HCT116 (cell line): ENCODE results near the gene NPL. TPM values are rescaled to one million over a fixed set of nuclear protein-coding genes. Genes with fewer than 3 reads are reported as not detected.

Source experiments
- ATAC-seq: fragments of 200-7000 bp; cut with Tn5 transposase; 2 replicates; pipeline ENCODE4 v1.9.1; 2020; ENCODE audit warnings: mild to moderate bottlenecking, moderate library complexity
- BruUV-seq: library from RNA; stranded (reverse); fragments of 400-500 nt; replicated peaks from 2 replicates; lab custom pipeline; 2021; lab: Mats Ljungman, UMichigan
- CTCF ChIA-PET: fragments of 300-600 bp; sonication (Branson Sonifier 250); formaldehyde crosslinking; loops from one replicate; lab custom pipeline; 2021; ENCODE audit warnings: antibody characterized with exemption; lab: Charles Lee
- POLR2A ChIA-PET: fragments of 300-600, 350-600 bp; sonication (Branson Sonifier 250); formaldehyde crosslinking; loops from one replicate; lab custom pipeline; 2021; ENCODE audit warnings: antibody characterized with exemption; lab: Charles Lee
- RAD21 ChIA-PET, 2 experiments: fragments of 300-600 bp; sonication (Branson Sonifier 250); formaldehyde crosslinking; loops; one replicate each; lab custom pipeline; 2023; ENCODE audit warnings: low total read pairs in 2 of 2; ENCODE audit not compliant: uncharacterized antibody in 2 of 2, unreplicated experiment in 2 of 2, low non-redundant PET in 1 of 2; lab: Charles Lee
- DNase-seq: peaks from one replicate; pipeline ENCODE4 v3.0.0-alpha.2; 2010; ENCODE audit warnings: low read depth, low spot score
- H2AFZ ChIP-seq: fragments of 200-600 bp; shearing (Covaris generic), sonication (generic); 2 replicates; pipeline ENCODE4 v1.6.1; 2017; ENCODE audit warnings: low read depth, mixed run types, mixed read lengths, antibody characterized with exemption, low read length; ENCODE audit not compliant: poor library complexity, severe bottlenecking
- H3K27ac ChIP-seq: 2 replicates; pipeline ENCODE4 v1.5.1; 2012; ENCODE audit warnings: low read depth, low read length
- H3K27me3 ChIP-seq: fragments of 200-600 bp; sonication (generic); 2 replicates; pipeline ENCODE4 v1.6.1; 2016; ENCODE audit warnings: mixed run types, low read length, mixed read lengths; ENCODE audit not compliant: insufficient read depth
- H3K36me3 ChIP-seq, 2 experiments: fragments of 200-500 bp in 1 of 2; fragments of 200-600 bp in 1 of 2; sonication (Bioruptor generic) in 1 of 2; sonication (generic) in 1 of 2; 2 replicates each; pipeline versions ENCODE4 v1.5.1 to v1.6.1; 2014 to 2016; ENCODE audit warnings: low read length in 2 of 2, inconsistent platforms in 1 of 2, mixed read lengths in 1 of 2, mixed run types in 1 of 2; ENCODE audit not compliant: insufficient read depth in 2 of 2, control insufficient read depth in 1 of 2
- H3K4me1 ChIP-seq, 2 experiments: fragments of 200-600 bp in 1 of 2; sonication (generic) in 1 of 2; 2 replicates each; pipeline versions ENCODE4 v1.5.1 to v1.6.1; 2012 to 2017; ENCODE audit warnings: low read length in 2 of 2, inconsistent platforms in 1 of 2, mild to moderate bottlenecking in 1 of 2, mixed read lengths in 1 of 2, mixed run types in 1 of 2, moderate library complexity in 1 of 2; ENCODE audit not compliant: insufficient read depth in 2 of 2, control insufficient read depth in 1 of 2
- H3K4me2 ChIP-seq: fragments of 200-600 bp; sonication (generic); 2 replicates; pipeline ENCODE4 v1.6.1; 2017; ENCODE audit warnings: mixed run types, low read length, mixed read lengths
- H3K4me3 ChIP-seq, 2 experiments: fragments of 200-600 bp in 1 of 2; sonication (generic) in 1 of 2; replicated peaks in 1 of 2; 2 replicates each; pipeline ENCODE4 v1.5.1; 2011 to 2016; ENCODE audit warnings: low read length in 2 of 2, control low read depth in 1 of 2, low read depth in 1 of 2, mild to moderate bottlenecking in 1 of 2, mixed read lengths in 1 of 2, mixed run types in 1 of 2
- H3K79me2 ChIP-seq: fragments of 200-600 bp; sonication (generic); 2 replicates; pipeline ENCODE4 v1.6.1; 2017; ENCODE audit warnings: mild to moderate bottlenecking, mixed run types, low read length, moderate library complexity, mixed read lengths; ENCODE audit not compliant: insufficient read depth
- H3K9ac ChIP-seq: fragments of 200-600 bp; sonication (generic); 2 replicates; pipeline ENCODE4 v1.6.1; 2016; ENCODE audit warnings: low read length, mixed read lengths
- H3K9me2 ChIP-seq: fragments of 200-600 bp; sonication (generic), shearing (Covaris generic); 2 replicates; pipeline ENCODE4 v1.6.1; 2017; ENCODE audit warnings: mixed run types, mild to moderate bottlenecking, moderate library complexity; ENCODE audit not compliant: insufficient read depth
- H3K9me3 ChIP-seq, 2 experiments: fragments of 200-500 bp in 1 of 2; fragments of 200-600 bp in 1 of 2; sonication (Bioruptor generic) in 1 of 2; sonication (generic) in 1 of 2; 2 replicates each; pipeline ENCODE4 v1.6.1; 2014 to 2017; ENCODE audit warnings: low read length in 2 of 2, mixed read lengths in 2 of 2, inconsistent platforms in 1 of 2, low read depth in 1 of 2, mild to moderate bottlenecking in 1 of 2, mixed run types in 1 of 2, moderate library complexity in 1 of 2; ENCODE audit not compliant: control insufficient read depth in 1 of 2, insufficient read depth in 1 of 2
- H4K20me1 ChIP-seq: fragments of 200-600 bp; sonication (generic), shearing (Covaris generic); 2 replicates; pipeline ENCODE4 v1.6.1; 2017; ENCODE audit warnings: mixed run types, mild to moderate bottlenecking, moderate library complexity; ENCODE audit not compliant: insufficient read depth
- CBX3 ChIP-seq: IDR thresholded peaks from 2 replicates; pipeline ENCODE4 v1.6.1; 2012; ENCODE audit warnings: low read depth
- CTCF ChIP-seq, 3 experiments: fragments of 200-600 bp in 1 of 3; sonication (generic) in 1 of 3; IDR thresholded peaks in 2 of 3; conservative IDR thresholded peaks in 1 of 3; 2 replicates each; pipeline ENCODE4 v1.5.1; 2012 to 2017; ENCODE audit warnings: low read depth in 2 of 3, low read length in 2 of 3, antibody characterized with exemption in 1 of 3, borderline replicate concordance in 1 of 3, control low read depth in 1 of 3, mild to moderate bottlenecking in 1 of 3, mixed read lengths in 1 of 3, mixed run types in 1 of 3, moderate library complexity in 1 of 3; ENCODE audit not compliant: insufficient read depth in 1 of 3
- ELF1 ChIP-seq: IDR thresholded peaks from 2 replicates; pipeline ENCODE4 v1.6.1; 2012; ENCODE audit warnings: low read depth, borderline replicate concordance
- JUND ChIP-seq: IDR thresholded peaks from 2 replicates; pipeline ENCODE4 v1.6.1; 2012
- POLR2A ChIP-seq: IDR thresholded peaks from 2 replicates; pipeline ENCODE4 v1.7.0; 2011; ENCODE audit warnings: borderline replicate concordance; ENCODE audit not compliant: insufficient read depth, insufficient read length; ENCODE audit errors: extremely low read depth
- POLR2AphosphoS5 ChIP-seq: IDR thresholded peaks from 2 replicates; pipeline ENCODE4 v1.6.1; 2011; ENCODE audit warnings: mild to moderate bottlenecking, low read depth, low read length, moderate library complexity
- RAD21 ChIP-seq: IDR thresholded peaks from 2 replicates; pipeline ENCODE4 v1.6.1; 2012; ENCODE audit warnings: low read depth, mild to moderate bottlenecking
- REST ChIP-seq: IDR thresholded peaks from 2 replicates; pipeline ENCODE4 v1.6.1; 2012; ENCODE audit warnings: low read depth
- SIN3A ChIP-seq: IDR thresholded peaks from 2 replicates; pipeline ENCODE4 v1.6.1; 2012; ENCODE audit warnings: low read depth
- SP1 ChIP-seq: IDR thresholded peaks from 2 replicates; pipeline ENCODE4 v1.6.1; 2012; ENCODE audit warnings: low read depth
- SRF ChIP-seq: IDR thresholded peaks from 2 replicates; pipeline ENCODE4 v1.6.1; 2012; ENCODE audit warnings: low read depth
- YY1 ChIP-seq: IDR thresholded peaks from 2 replicates; pipeline ENCODE4 v1.6.1; 2011; ENCODE audit warnings: low read length, low read depth, moderate library complexity, mild to moderate bottlenecking; ENCODE audit not compliant: insufficient replicate concordance; ENCODE audit errors: extremely low read depth
- ZNF274 ChIP-seq: fragments of 200-500 bp; sonication (Bioruptor generic); IDR thresholded peaks from 2 replicates; pipeline ENCODE4 v1.6.1; 2014; ENCODE audit warnings: mild to moderate bottlenecking, low read depth, low read length, inconsistent platforms
- intact Hi-C: fragments of 100-400 bp; cut with micrococcal nuclease; formaldehyde crosslinking; loops from 2 replicates; pipeline ENCODE4 v1.10.0; 2022
- total RNA-seq: library from RNA; stranded (reverse); gene quantifications from one replicate; pipeline ENCODE4 v1.2.1, GENCODE V29; 2021; ENCODE audit not compliant: unreplicated experiment
- TF ChIP-seq, protein P1 (sequence below): IDR thresholded peaks from 2 replicates; pipeline ENCODE4 v1.6.1; 2012

The NPL gene
- total RNA-seq, 1 experiment from 2014 or later = 0.39 TPM

- H3K4me2 ChIP-seq = no peak overlapping the region
- H3K9ac ChIP-seq = no peak overlapping the region
- no peak for ATAC-seq
- ChIA-PET POLR2A (no interaction called here), CTCF (no interaction called here), RAD21 (no interaction called here)
- no peaks in the 10 kb centered on the region for H3K4me1 ChIP-seq
- TF ChIP-seq SP1 = no peak
- no peak for TF ChIP-seq SIN3A
- no peak for TF ChIP-seq RAD21
- TF ChIP-seq, protein P1, sequence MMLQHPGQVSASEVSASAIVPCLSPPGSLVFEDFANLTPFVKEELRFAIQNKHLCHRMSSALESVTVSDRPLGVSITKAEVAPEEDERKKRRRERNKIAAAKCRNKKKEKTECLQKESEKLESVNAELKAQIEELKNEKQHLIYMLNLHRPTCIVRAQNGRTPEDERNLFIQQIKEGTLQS = no peak
- no peak for TF ChIP-seq ZNF274
- H3K27me3 ChIP-seq = no peaks in the 10 kb centered on the region
- no peak overlapping the region for H2AFZ ChIP-seq
- H3K4me3 ChIP-seq = no peak overlapping the region
- no peaks in the 10 kb centered on the region for H3K9me2 ChIP-seq
- no TSS peak for BruUV-seq
- H3K9me3 ChIP-seq = no peaks in the 10 kb centered on the region
- DNase-seq = no peak
- H3K27ac ChIP-seq = no peak overlapping the region
- H3K79me2 ChIP-seq = no peaks in the 10 kb centered on the region
- intact Hi-C loops = no loop called here
- H3K36me3 ChIP-seq = no peaks in the 10 kb centered on the region
- no peaks in the 10 kb centered on the region for H4K20me1 ChIP-seq
Observed at GRCh38 chr1:182766881-182767645, 22.5 kb upstream of the NPL start.

GRCh38 chr1:182768963-182769362 lies 20.6 kb upstream of the NPL start:
- CTCF ChIA-PET = no interaction called here
- no peak for ATAC-seq
- no peak for TF ChIP-seq ZNF274
- TF ChIP-seq CTCF (IDR thresholded peaks at IDR 0.05 in 2 of 3, conservative IDR thresholded peaks at IDR 0.05 in 1 of 3; ENCODE audit: borderline replicate concordance in 1 of 3, insufficient read depth in 1 of 3, low read depth in 2 of 3, low read length in 2 of 3) = no peak
- TF ChIP-seq REST = no peak
- TF ChIP-seq SRF = no peak
- TF ChIP-seq SIN3A = no peak
- no peak for TF ChIP-seq ELF1
- TF ChIP-seq CBX3 = no peak
- TF ChIP-seq JUND = no peak
- no peak for TF ChIP-seq SP1
- TF ChIP-seq POLR2AphosphoS5 = no peak
- no peak for TF ChIP-seq POLR2A
- TF ChIP-seq YY1 = no peak

More at GRCh38 chr1:182768963-182769362, 20.6 kb upstream of the NPL start:
- intact Hi-C loops = no loop called here
- no peak overlapping the region for H3K4me2 ChIP-seq
- no peaks in the 10 kb centered on the region for H3K4me1 ChIP-seq
- no peak overlapping the region for H3K27ac ChIP-seq
- DNase-seq = no peak
- H2AFZ ChIP-seq = no peak overlapping the region
- H3K9ac ChIP-seq = no peak overlapping the region
- BruUV-seq = no TSS peak
- no peak overlapping the region for H3K4me3 ChIP-seq
- H3K9me2 ChIP-seq = no peaks in the 10 kb centered on the region
- H3K9me3 ChIP-seq = no peaks in the 10 kb centered on the region
- no peaks in the 10 kb centered on the region for H3K27me3 ChIP-seq
- H3K36me3 ChIP-seq = no peaks in the 10 kb centered on the region
- H4K20me1 ChIP-seq = no peaks in the 10 kb centered on the region
- no peaks in the 10 kb centered on the region for H3K79me2 ChIP-seq
- ChIA-PET POLR2A (no interaction called here), RAD21 (interaction anchor here in 1 of 2 experiments (0.7 kb wide), 1 partner anchor 17 kb away, joined by 3 read pairs; no protein-coding TSS in a partner anchor)
